HG03439 (cell line): Measurements from ENCODE around the gene FBH1.
A peak's percentile ranks its signal among the peaks of the same experiment; 100 is the strongest.
"Not testable (repeated sequence)": the region's sequence is repeated elsewhere in the genome, so short reads cannot be mapped to it uniquely, and the experiment has no call there.

Experiments
- ATAC-seq: cut with Tn5 transposase; IDR thresholded peaks from one replicate; pipeline ENCODE4 v1.9.1; 2021; ENCODE audit warnings: mild to moderate bottlenecking, moderate library complexity; ENCODE audit not compliant: unreplicated experiment

FBH1 gene

DNA sequence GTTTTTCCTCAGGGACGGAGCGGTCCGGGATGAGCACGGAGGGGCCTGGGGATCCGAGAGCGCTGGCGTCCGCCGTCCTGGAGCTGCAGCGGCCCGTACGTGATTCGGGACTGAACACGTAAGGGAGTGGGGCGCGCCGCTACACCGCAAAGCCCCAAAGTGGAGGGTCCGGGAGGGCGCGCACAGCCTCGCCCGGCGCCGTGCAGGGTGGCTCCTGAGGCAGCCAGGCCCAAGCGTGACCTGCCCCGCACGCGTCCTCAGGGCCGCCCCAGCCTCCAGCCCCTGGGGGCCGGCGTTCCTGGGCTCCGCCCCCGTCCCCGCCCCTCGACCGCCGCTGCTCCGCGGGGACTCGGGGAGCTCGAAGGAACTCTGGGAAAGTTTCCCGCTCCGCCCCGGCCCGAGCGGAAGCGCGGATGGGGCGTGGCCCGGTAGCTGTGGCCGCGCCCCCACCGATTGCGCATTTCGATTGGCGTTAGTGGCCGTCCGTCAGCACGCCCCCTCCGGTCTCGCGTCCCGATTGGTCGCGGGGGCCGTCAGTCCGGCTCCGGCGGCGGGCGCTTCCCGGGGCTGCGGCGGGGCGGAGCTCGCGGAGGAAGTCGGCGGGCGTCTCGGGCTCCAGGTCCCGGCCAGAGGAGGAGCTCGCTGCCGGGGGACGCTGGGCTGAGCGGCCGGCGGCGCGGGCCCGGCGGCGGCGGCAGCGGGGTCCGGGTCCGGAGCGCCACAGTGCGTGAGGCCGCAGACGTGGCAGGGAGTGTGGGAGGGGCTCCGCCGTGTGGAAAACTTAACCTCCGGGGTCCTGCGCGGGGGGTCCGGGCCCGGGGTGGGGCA lies at the start of gene FBH1, which contains the start of gene ANKRD16:
Gene FBH1, plus strand, starts transcription at position 620 of the 828 bp plus-strand sequence. Its CDS starts 103 bp downstream, at position 723.
Gene ANKRD16, minus strand, starts transcription at position 270 of the 828 bp plus-strand sequence. CDS start 539 bp downstream, outside the sequence.
- ATAC-seq = peak; percentile 88

- ATAC-seq = peak; percentile 68
Measured at GRCh38 chr10:5840314-5841307, 49.4 kb upstream of the FBH1 start.

- no peak for ATAC-seq
Measured at GRCh38 chr10:5841965-5842364, 48.1 kb upstream of the FBH1 start.

GRCh38 chr10:5843686-5844344 lies 46.2 kb upstream of the FBH1 start:
- no peak for ATAC-seq

GRCh38 chr10:5844345-5845055 lies 45.5 kb upstream of the FBH1 start:
- ATAC-seq = no peak

GRCh38 chr10:5846667-5847066 lies 43.4 kb upstream of the FBH1 start:
- not testable (repeated sequence) for ATAC-seq

- ATAC-seq = no peak
Measured at GRCh38 chr10:5854131-5854475, 35.9 kb upstream of the FBH1 start.

DNA sequence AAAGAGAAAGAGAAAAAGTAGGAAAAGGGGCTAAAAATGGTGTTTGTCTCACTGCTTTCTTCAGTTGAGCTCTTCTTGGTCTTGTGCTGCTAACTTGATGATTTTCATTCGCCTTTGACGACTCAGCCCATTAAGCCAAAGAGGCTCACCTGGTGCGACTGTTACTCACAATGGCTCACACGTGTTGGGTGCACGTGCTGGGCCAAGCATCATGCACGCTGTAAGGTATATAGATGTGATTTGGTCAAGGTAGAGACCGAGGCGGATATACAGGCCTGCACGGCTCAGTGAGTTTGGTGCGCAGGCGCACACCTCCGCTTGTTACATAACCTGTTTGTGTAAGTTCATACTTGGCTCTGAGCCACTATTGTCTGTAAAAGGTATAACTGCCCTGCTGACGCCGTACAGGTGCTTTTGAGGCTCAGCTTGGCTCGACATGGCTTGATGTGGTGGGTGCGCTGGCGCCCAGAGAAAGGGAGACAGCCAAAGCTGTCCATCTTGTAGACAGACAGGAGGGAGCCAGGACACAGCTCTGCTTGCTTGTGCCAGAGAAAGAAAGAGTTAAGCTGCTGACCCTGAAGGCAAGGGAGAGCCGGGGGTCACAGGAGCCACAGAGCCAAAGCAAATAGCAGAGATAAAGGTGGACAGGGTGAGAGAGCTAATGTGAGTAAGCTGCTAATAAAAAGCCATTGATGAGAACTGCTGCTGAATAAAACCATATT lies 33.9 kb upstream of the FBH1 start:
- no peak for ATAC-seq

DNA sequence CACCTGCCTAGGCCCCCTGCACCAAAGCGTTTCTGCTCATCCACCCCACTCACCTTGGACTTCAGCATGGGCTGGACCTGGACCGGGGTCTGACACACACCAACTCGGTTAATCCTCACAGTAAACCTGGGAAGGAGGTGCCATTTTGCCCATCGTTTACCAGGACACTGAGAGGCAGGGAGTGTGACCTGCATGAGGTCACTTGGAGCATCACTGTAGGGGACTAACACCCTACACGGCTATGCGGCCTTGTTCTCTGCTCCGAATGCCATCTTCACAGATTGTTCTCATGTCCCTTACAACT lies 33.4 kb upstream of the FBH1 start:
- ATAC-seq = no peak

DNA sequence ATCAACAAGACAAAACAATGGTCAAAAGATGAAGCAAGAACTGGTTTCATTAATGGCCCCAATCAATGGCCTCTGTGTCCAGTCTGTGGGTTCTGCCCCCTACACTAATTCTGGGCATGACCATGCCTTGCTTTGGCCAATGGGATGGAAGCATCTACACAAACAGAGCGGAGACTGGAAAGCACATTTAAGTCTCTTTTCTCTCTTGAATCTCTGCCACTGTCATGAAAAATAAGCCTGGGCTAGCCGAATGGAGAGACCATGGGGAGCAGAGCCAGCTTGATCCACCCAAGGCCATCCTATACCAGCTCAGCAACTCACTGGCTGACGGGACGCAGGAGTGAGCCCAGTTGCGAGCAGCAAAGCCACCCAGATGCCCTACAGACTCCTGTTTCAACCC lies 31.2 kb upstream of the FBH1 start:
- no peak for ATAC-seq

DNA sequence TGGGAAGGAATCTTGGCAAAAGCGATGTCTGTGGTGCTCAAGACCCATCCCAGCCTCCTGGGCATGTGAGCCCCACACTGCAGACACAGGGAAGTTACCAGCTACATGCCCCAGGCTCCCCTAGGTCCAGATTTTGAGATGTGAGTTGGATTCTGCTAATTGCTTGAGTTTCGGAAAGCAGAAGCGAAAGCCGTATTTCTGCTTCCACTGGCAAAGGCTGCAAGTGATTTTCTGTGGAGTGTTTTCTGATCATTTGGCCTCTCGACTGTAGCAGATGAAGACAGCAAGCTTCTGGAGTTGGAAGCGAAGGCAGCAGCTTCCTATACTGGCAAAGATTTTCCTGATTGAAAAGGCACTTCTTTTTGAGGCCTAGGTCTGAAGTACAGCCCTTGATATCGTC lies 30.0 kb upstream of the FBH1 start:
- no peak for ATAC-seq

DNA sequence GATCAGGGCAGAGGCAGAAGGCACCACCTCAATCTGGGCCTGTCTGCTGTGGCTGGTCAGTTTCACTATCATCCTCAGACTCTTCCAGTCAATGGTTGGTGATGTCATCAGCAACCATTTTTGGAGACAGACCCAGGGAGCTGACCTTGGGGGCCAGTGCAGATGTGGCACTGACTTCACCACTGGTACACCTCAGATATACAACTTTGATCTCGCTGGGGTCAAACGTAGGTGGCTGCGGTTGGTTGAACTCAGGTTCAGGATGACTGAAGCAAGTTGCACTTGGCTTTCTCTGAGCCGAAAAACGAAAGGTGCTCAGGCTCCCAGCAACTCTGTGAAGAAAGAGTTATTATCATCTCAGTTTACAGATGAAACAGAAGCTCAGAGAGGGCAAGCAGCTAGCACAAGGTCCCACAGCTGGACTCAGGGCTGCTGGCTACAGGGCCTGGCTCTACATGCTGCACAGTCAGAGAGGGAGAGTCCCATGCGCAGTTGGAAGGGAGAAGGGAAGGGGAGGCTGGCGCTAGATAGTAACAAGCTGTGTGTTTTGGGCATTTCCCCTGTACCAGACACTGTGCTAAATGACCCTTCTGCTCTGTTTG lies 27.6 kb upstream of the FBH1 start:
- peak; percentile 98 for ATAC-seq

DNA sequence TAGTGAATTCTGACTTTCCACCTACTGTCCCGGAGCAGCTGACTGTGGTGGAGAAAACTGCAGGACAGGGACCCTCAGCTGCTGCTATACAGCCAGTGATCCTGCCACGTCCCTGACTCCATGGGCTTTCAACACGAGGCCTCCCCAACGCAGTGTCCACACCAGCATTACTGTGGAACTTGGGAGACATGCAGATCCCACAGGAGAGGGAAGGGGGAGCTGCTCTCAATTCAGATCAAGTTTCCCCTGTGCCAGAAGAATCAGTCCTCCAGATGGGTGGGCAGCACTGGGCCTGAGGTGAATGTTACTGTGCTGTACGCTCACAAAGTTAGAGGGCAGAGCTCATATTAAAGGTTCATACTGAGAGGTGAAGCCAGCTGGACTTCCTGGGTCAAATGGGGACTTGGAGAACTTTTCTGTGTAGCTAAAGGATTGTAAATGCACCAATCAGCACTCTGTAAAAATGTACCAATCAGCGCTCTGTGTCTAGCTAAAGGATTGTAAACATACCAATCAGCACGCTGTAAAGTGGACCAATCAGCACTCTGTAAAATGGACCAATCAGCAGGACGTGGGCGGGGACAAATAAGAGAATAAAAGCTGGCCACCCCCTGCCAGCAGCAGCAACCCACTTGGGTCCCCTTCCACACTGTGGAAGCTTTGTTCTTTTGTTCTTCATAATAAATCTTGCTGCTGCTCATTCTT lies 26.9 kb upstream of the FBH1 start:
- ATAC-seq = not testable (repeated sequence)

GRCh38 chr10:5866451-5867081 lies 23.5 kb upstream of the FBH1 start:
- ATAC-seq = not testable (repeated sequence)

DNA sequence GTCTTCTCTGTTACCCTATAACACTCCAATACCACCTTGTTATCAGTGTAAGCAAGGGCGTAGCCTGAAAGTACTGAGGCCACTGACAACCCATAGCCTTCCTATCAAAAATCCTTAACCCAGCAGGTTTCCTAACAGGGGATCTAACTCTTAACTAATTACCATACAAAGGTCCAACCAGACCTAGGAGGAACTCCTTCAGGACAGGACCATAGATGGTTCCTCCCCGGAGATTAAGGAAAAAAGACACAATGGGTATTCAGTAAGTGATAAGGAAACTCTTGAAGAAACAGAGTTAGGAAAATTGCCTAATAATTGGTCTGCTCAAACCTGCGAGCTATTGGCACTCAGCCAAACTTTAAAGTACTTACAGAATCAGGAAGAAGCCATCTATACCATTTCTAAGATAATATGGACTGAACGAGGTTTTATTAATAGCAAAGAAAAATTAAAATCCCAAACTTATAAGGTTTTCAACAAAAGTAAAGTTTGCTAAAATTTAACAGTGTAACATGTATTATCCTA lies 22.9 kb upstream of the FBH1 start:
- ATAC-seq = not testable (repeated sequence)

- not testable (repeated sequence) for ATAC-seq
Measured at GRCh38 chr10:5868383-5868782, 21.7 kb upstream of the FBH1 start.

- ATAC-seq = no peak
Measured at GRCh38 chr10:5869156-5869555, 20.9 kb upstream of the FBH1 start.

- no peak for ATAC-seq
Measured at GRCh38 chr10:5871596-5871995, 18.4 kb upstream of the FBH1 start.
